H9 (cell line): Measurements from ENCODE around the gene JTB. TPM values are rescaled to one million over a fixed set of nuclear protein-coding genes. Genes with fewer than 3 reads are reported as not detected.

Experiments used
- DNase-seq: peaks from one replicate; pipeline ENCODE4 v3.0.0-alpha.2; 2017
- H2AFZ ChIP-seq: one replicate; pipeline ENCODE4 v1.6.1; 2013; ENCODE audit warnings: mild to moderate bottlenecking, low read length, control low read depth, moderate library complexity
- H2AK5ac ChIP-seq: 2 replicates; pipeline ENCODE4 v1.6.1; 2013; ENCODE audit warnings: low read length, control low read depth, mixed read lengths; ENCODE audit not compliant: insufficient read length
- H2BK120ac ChIP-seq: one replicate; pipeline ENCODE4 v1.6.1; 2013; ENCODE audit warnings: low read depth, mild to moderate bottlenecking, low read length, control low read depth, inconsistent platforms; ENCODE audit not compliant: poor library complexity, severe bottlenecking
- H2BK12ac ChIP-seq: 2 replicates; pipeline ENCODE4 v1.6.1; 2013; ENCODE audit warnings: low read length, control low read depth, mixed read lengths, low read depth; ENCODE audit not compliant: insufficient read length
- H2BK15ac ChIP-seq: 2 replicates; pipeline ENCODE4 v1.6.1; 2013; ENCODE audit warnings: low read depth, low read length, control low read depth
- H2BK20ac ChIP-seq: one replicate; pipeline ENCODE4 v1.6.1; 2013; ENCODE audit warnings: low read depth, mild to moderate bottlenecking, low read length, control low read depth, inconsistent platforms; ENCODE audit not compliant: poor library complexity, severe bottlenecking
- H2BK5ac ChIP-seq: 2 replicates; pipeline ENCODE4 v1.6.1; 2013; ENCODE audit warnings: low read length, control low read depth, mixed read lengths; ENCODE audit not compliant: insufficient read length
- H3K14ac ChIP-seq: 2 replicates; pipeline ENCODE4 v1.6.1; 2013; ENCODE audit warnings: low read length, control low read depth; ENCODE audit not compliant: insufficient read depth
- H3K18ac ChIP-seq: 2 replicates; pipeline ENCODE4 v1.6.1; 2013; ENCODE audit warnings: low read depth, mild to moderate bottlenecking, mixed read lengths, low read length, control low read depth; ENCODE audit not compliant: insufficient read length
- H3K23ac ChIP-seq: 2 replicates; pipeline ENCODE4 v1.6.1; 2013; ENCODE audit warnings: low read length, control low read depth, mixed read lengths, low read depth; ENCODE audit not compliant: insufficient read length
- H3K23me2 ChIP-seq: 2 replicates; pipeline ENCODE4 v1.6.1; 2013; ENCODE audit warnings: low read depth, mild to moderate bottlenecking, mixed read lengths, low read length, control low read depth; ENCODE audit not compliant: insufficient read length, poor library complexity, severe bottlenecking
- H3K27ac ChIP-seq: 2 replicates; pipeline ENCODE4 v1.5.1; 2013; ENCODE audit warnings: low read length, control low read depth, mixed read lengths, low read depth; ENCODE audit not compliant: insufficient read length
- H3K27me3 ChIP-seq: 2 replicates; pipeline ENCODE4 v1.6.1; 2013; ENCODE audit warnings: low read length, control low read depth, inconsistent platforms; ENCODE audit not compliant: insufficient read depth
- H3K4ac ChIP-seq: 2 replicates; pipeline ENCODE4 v1.6.1; 2013; ENCODE audit warnings: low read depth, mild to moderate bottlenecking, control low read depth, inconsistent platforms, low read length, moderate library complexity
- H3K4me1 ChIP-seq: 2 replicates; pipeline ENCODE4 v1.6.1; 2013; ENCODE audit warnings: low read length, control low read depth, inconsistent platforms; ENCODE audit not compliant: insufficient read depth
- H3K4me2 ChIP-seq: 2 replicates; pipeline ENCODE4 v1.6.1; 2013; ENCODE audit warnings: low read length, control low read depth, mixed read lengths; ENCODE audit not compliant: insufficient read length, insufficient read depth
- H3K56ac ChIP-seq: 2 replicates; pipeline ENCODE4 v1.6.1; 2013; ENCODE audit warnings: low read depth, mild to moderate bottlenecking, mixed read lengths, low read length, control low read depth; ENCODE audit not compliant: insufficient read length
- H3K79me1 ChIP-seq: 2 replicates; pipeline ENCODE4 v1.6.1; 2013; ENCODE audit warnings: low read depth, mild to moderate bottlenecking, moderate library complexity, low read length, control low read depth, inconsistent platforms; ENCODE audit not compliant: insufficient read depth, poor library complexity, severe bottlenecking
- H3K79me2 ChIP-seq: 2 replicates; pipeline ENCODE4 v1.6.1; 2013; ENCODE audit warnings: low read length, control low read depth, inconsistent platforms; ENCODE audit not compliant: insufficient read depth
- H3K9ac ChIP-seq: 2 replicates; pipeline ENCODE4 v1.6.1; 2013; ENCODE audit warnings: low read length, control low read depth, mixed read lengths; ENCODE audit not compliant: insufficient read length; ENCODE audit errors: extremely low read depth
- H3K9me3 ChIP-seq: one replicate; pipeline ENCODE4 v1.6.1; 2013; ENCODE audit warnings: low read depth, low read length, inconsistent platforms; ENCODE audit not compliant: control insufficient read depth
- H3T11ph ChIP-seq: one replicate; pipeline ENCODE4 v1.6.1; 2013; ENCODE audit warnings: mild to moderate bottlenecking, low read length, control low read depth, inconsistent platforms
- H4K20me1 ChIP-seq: one replicate; pipeline ENCODE4 v1.6.1; 2013; ENCODE audit not compliant: control insufficient read depth, insufficient read length, insufficient read depth
- H4K5ac ChIP-seq: 2 replicates; pipeline ENCODE4 v1.6.1; 2013; ENCODE audit warnings: low read depth, mild to moderate bottlenecking, mixed read lengths, low read length, control low read depth; ENCODE audit not compliant: insufficient read length
- H4K8ac ChIP-seq: replicated peaks from 2 replicates; pipeline ENCODE4 v1.6.1; 2013; ENCODE audit warnings: low read length, control low read depth, mixed read lengths, low read depth; ENCODE audit not compliant: insufficient read length
- H4K91ac ChIP-seq: 2 replicates; pipeline ENCODE4 v1.6.1; 2013; ENCODE audit warnings: low read depth, mild to moderate bottlenecking, moderate library complexity, mixed read lengths, low read length, control low read depth; ENCODE audit not compliant: insufficient read length
- H3K27ac Mint-ChIP-seq, 3 experiments: 2 replicates in 2 of 3; 3 replicates in 1 of 3; pipeline ENCODE4 v1.8.0; 2020 to 2021; ENCODE audit warnings: mixed read lengths in 3 of 3, mild to moderate bottlenecking in 1 of 3, moderate library complexity in 1 of 3
- H3K27me3 Mint-ChIP-seq: 2 replicates; pipeline ENCODE4 v1.8.0; 2021; ENCODE audit warnings: low read depth, mild to moderate bottlenecking, moderate library complexity, mixed read lengths
- H3K36me3 Mint-ChIP-seq, 3 experiments: 2 replicates in 2 of 3; 3 replicates in 1 of 3; pipeline ENCODE4 v1.8.0; 2020 to 2021; ENCODE audit warnings: low read depth in 3 of 3, mixed read lengths in 3 of 3; ENCODE audit not compliant: insufficient read depth in 1 of 3
- H3K4me1 Mint-ChIP-seq, 2 experiments: 2 replicates each; pipeline ENCODE4 v1.8.0; 2020; ENCODE audit warnings: mixed read lengths in 2 of 2
- H3K4me3 Mint-ChIP-seq, 2 experiments: 2 replicates in 1 of 2; 3 replicates in 1 of 2; pipeline ENCODE4 v1.8.0; 2020 to 2021; ENCODE audit warnings: mild to moderate bottlenecking in 2 of 2, mixed read lengths in 2 of 2, moderate library complexity in 1 of 2
- H3K9me3 Mint-ChIP-seq, 2 experiments: 2 replicates in 1 of 2; 3 replicates in 1 of 2; pipeline ENCODE4 v1.8.0; 2020; ENCODE audit warnings: mild to moderate bottlenecking in 2 of 2, mixed read lengths in 2 of 2, moderate library complexity in 1 of 2
- CTCF ChIP-seq: fragments of 200-600 bp; sonication (generic); conservative IDR thresholded peaks from 3 replicates; pipeline ENCODE4 v1.8.0; 2021; ENCODE audit warnings: antibody characterized with exemption, mild to moderate bottlenecking
- WGBS: extraction: QIAGEN DNeasy Blood & Tissue Kit; methylation state at CpG from one replicate; pipeline ENCODE4 v1.1.7; 2013; ENCODE audit warnings: missing lambda C conversion rate, low lambda C conversion rate, mixed read lengths; ENCODE audit not compliant: insufficient read length; ENCODE audit errors: extremely low coverage; 5-methylcytosine and 5-hydroxymethylcytosine counted together
- total RNA-seq: library from RNA; stranded (reverse); gene quantifications from 2 replicates; pipeline ENCODE4 v1.2.1, GENCODE V29; 2021

JTB gene
- total RNA-seq, 1 experiment from 2014 or later: 85.4 TPM

GRCh38 chr1:153973525-153973924 is 3.9 kb downstream of the JTB start:
- Histone ChIP-seq H3K4ac (no peak overlapping the region), H3K27me3 (no peaks in the 10 kb centered on the region), H2AFZ (no peak overlapping the region), H3K14ac (no peak overlapping the region), H2BK5ac (no peak overlapping the region), H3K9ac (no peak overlapping the region), H2BK12ac (no peak overlapping the region), H2BK20ac (no peak overlapping the region), H4K8ac (no peak overlapping the region), H3K23me2 (peaks cover 9% of the 10 kb centered on the region), H3K56ac (no peak overlapping the region), H4K91ac (no peak overlapping the region), H3K18ac (no peak overlapping the region), H3K4me1 (no peaks in the 10 kb centered on the region), H2AK5ac (no peak overlapping the region), H4K5ac (no peak overlapping the region), H3K4me2 (no peak overlapping the region), H3T11ph (no peak overlapping the region), H4K20me1 (no peaks in the 10 kb centered on the region), H3K9me3 (no peaks in the 10 kb centered on the region), H2BK120ac (no peak overlapping the region), H2BK15ac (no peak overlapping the region), H3K79me2 (no peaks in the 10 kb centered on the region), H3K27ac (no peak overlapping the region), H3K79me1 (no peaks in the 10 kb centered on the region), H3K23ac (no peak overlapping the region)
- TF ChIP-seq CTCF: no peak
- H3K4me1 Mint-ChIP-seq: peaks cover 21 to 30% of the 10 kb centered on the region in 2 experiments
- WGBS: 100% methylated on average over 2 of the region's 7 CpGs
- H3K9me3 Mint-ChIP-seq: no peaks in the 10 kb centered on the region
- peak overlapping the region in 2 of 3 experiments; percentile 42 to 65; a peak in 3 of 7 replicates for H3K27ac Mint-ChIP-seq
- no peak for DNase-seq
- H3K4me3 Mint-ChIP-seq: no peak overlapping the region
- peaks cover 25 to 51% (median 49%) of the 10 kb centered on the region in 3 experiments for H3K36me3 Mint-ChIP-seq
- no peaks in the 10 kb centered on the region for H3K27me3 Mint-ChIP-seq
